IPS DF 4.7 (cell line): ENCODE results near the gene TCP11L2.
"Not testable (repeated sequence)": the region's sequence is repeated elsewhere in the genome, so short reads cannot be mapped to it uniquely, and the experiment has no call there.

Experiments used
- DNase-seq: peaks from one replicate; pipeline ENCODE4 v3.0.0-alpha.2; 2013; ENCODE audit warnings: low spot score; ENCODE audit errors: extremely low read depth

TCP11L2 gene

GRCh38 chr12:106305376-106305775 is 2.8 kb downstream of the TCP11L2 start:
- no peak for DNase-seq

- no peak for DNase-seq
Measured at GRCh38 chr12:106307181-106307580, 4.6 kb downstream of the TCP11L2 start.

DNA sequence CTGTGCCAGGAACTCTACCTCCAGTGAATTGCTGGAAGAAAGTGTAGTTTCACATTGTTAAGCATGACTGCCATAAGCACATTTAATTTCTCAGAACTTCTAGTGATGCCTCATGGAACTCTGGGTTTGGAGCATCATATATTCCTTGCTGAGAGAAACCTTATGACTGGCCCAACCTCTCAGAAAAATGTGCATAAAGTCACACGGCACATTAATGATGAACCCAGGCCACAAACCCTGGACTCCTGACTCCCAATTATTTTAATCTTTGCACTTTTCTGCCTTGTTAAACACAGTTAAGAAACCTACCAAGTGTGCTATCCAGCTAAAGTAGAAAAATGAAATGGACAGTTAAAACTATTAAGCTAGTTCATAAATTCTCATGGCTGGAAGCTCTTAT is 5.6 kb downstream of the TCP11L2 start:
- DNase-seq = no peak

DNA sequence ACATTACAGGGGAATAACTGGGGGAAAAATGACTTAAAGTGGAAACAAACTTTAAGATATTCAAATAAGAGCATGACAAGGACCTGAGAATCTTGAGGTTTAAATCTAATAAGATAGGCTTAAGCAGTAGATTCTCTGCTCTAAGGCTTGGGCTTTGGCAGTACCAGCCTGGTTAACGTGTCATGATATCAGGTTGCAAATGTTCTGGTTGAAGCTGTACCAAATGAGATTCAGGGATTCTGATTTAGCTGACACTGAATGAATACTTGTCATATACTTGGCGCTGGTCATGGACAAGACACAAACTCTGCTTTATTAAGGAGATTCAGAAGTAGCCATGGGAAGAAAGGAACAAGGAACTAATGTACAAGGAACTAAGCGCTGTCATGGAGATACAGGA is 6.1 kb downstream of the TCP11L2 start:
- no peak for DNase-seq

DNA sequence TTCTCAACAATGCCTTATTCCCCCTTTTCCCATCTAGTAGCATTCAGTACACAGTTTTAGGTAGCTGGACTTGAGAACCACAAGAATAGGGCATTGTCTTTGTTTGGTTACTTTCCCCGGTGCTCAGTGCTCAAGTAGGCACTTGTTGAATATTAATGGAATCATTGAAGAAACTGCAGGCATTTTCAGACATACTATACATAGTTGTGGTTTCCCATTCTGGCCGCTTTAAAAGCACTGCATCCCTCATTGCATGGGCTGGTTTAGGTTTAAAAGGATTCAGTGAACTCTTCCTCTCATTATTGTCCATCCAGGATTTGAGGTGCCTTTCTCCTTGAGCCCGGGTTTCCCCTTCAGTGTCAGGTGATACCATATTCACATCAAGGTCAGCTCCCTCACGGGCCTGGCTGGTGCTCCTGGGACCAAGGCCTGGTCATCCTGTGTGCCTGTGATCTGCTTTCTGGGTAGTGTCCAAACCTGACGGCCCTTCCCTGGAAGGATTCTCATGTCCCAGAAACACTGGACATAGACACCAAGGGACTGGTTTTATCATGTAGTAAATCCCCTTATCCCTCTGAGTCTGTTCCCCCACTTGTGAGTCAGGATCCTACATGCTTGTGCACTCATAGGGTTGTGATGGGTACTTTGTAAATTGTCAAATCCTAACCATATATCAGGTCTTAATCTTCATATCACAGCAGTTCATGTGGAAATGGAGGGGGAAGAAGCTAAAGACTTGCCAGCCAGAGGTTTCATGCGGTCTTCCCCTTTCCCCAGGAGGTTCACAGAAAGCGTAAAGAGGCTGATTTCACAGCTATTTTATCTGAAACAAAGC is 7.4 kb downstream of the TCP11L2 start:
- DNase-seq = no peak

GRCh38 chr12:106310687-106311086 is 8.2 kb downstream of the TCP11L2 start:
- no peak for DNase-seq

GRCh38 chr12:106311139-106311538 is 8.6 kb downstream of the TCP11L2 start:
- no peak for DNase-seq

- not testable (repeated sequence) for DNase-seq
Measured at GRCh38 chr12:106313413-106313812, 10.9 kb downstream of the TCP11L2 start.

- DNase-seq = no peak
Measured at GRCh38 chr12:106315523-106315922, 13.0 kb downstream of the TCP11L2 start.

DNA sequence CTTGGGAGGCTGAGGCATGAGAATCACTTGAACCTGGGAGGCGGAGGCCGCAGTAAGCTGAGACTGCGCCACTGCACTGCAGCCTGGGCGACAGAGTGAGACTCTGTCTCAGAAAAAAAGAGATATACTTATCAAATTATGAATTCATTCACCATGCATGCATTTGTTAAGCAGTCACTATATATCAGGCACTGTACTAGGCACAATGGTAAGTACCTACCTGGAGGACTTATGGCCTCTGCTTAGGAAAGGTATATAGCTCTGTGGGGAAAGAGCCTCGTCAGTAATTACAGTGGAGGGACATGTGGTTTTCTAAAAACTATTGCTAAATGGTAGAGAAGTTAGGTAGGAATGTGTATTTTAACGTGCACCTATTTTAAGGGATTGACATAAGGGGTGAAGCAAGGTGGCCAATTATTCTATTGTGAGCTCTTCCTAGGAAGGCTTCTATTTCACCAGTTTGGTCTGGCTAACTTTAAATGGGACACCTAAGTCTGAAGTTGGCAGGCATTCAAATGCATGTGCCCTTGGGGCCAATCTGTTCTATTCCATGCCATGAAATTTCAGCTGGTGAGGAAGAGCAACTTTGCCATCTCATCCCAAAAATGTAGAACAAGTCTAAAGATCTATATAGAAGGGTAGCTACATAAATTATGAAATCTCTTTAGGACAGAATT is 15.0 kb downstream of the TCP11L2 start:
- no peak for DNase-seq

GRCh38 chr12:106321139-106321850 is 18.8 kb downstream of the TCP11L2 start:
- no peak for DNase-seq

GRCh38 chr12:106323537-106323936 is 21.0 kb downstream of the TCP11L2 start:
- DNase-seq = no peak

GRCh38 chr12:106327309-106327869 is 24.9 kb downstream of the TCP11L2 start:
- DNase-seq = no peak

GRCh38 chr12:106328735-106329134 is 26.2 kb downstream of the TCP11L2 start:
- DNase-seq = no peak

DNA sequence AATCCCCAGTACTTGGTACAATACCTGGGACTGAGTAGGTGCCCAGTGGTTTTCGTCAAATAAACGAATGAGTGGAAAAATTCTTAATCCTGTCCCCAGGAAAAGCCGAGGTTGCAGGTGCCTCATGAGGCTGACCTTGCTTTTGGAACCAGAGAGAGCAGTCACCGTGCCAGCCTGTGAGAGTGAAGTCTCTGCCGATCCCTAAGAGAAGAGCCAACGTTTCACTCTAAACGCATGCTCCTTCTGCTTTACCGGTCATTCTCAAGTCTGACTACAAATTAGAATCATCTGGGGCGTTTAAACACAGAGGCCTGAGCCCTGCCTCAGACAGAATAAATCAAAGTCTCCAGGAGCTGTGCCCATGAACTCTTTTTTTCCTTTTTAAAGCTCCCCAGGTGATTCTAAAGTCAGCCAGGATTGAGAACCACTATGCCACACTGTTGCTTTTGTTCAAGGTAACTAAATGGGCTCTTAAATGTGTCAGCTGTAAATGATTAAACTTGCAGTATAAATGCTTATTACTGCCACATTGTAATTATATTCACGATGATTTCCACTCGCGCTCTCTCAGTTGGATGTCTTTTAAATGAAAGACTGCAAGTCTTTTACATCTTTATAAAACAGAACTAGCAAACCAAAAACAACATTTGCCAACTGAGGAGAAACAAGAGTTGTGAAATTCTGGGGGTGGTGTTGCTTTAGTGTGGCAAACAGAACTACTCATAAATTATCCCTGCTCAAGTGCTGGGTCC is 26.9 kb downstream of the TCP11L2 start:
- no peak for DNase-seq

- DNase-seq = no peak
Measured at GRCh38 chr12:106331599-106331998, 29.1 kb downstream of the TCP11L2 start.

DNA sequence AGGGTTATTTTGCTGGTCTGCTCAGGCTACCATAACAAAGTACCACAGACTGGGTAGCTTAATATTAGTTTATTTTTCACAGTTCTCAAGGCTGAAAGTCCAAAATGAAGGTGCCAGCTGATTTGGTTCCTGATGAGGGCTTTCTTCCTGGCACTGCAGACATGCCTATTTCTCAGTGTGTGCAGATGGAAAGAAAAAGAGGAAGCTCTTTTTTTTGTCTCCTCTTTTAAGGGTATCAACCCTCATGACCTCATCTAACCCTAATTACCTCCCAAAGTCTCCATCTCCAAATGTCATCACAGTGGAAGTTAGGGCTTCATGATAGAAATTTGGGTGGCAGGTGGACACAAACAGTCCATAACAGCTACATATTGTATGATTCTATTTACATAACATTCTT is 30.0 kb downstream of the TCP11L2 start:
- no peak for DNase-seq

DNA sequence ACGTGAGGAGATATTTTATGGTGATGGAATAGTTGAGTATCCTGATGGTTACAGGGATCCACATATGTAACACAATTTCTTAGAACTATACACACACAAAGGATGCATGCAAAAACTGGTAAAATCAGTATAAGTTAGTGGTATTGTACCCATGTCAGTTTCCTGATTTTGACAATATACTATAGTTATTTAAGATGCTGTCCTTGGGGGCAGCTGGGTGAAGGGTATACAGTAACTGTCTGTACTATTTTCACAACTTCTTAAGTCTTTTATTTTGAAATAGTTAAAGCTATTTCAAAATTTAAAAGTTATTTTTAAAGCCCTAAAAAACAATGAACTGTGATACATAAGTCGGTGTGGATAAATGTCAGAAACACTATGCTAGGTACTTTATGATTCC is 30.5 kb downstream of the TCP11L2 start:
- DNase-seq = no peak

GRCh38 chr12:106333756-106334155 is 31.2 kb downstream of the TCP11L2 start:
- no peak for DNase-seq

- DNase-seq = no peak
Measured at GRCh38 chr12:106341086-106341877, 38.7 kb downstream of the TCP11L2 start.
